G401 (cell line): ENCODE measurements around the gene HPN. TPM values are rescaled to one million over a fixed set of nuclear protein-coding genes. Genes with fewer than 3 reads are reported as not detected.
A peak's percentile ranks its signal among the peaks of the same experiment; 100 is the strongest.

Source experiments
- DNase-seq: peaks from one replicate; pipeline ENCODE4 v3.0.0-alpha.2; 2015; ENCODE audit warnings: low spot score
- in situ Hi-C: cut with HindIII; loops from 2 replicates; pipeline ENCODE4 v1.10.0; 2016; ENCODE audit warnings: low sequenced_read_pairs, mixed read lengths
- total RNA-seq: library from RNA; depleted of rRNA; stranded (reverse); fragments of >200 nt; shearing (Covaris generic); gene quantifications from 2 replicates; pipeline ENCODE4 v1.2.3, GENCODE V29; 2014; rRNA removed

Gene HPN
- total RNA-seq, 1 experiment from 2014 or later = not detected

- DNase-seq = no peak
- in situ Hi-C loops = no loop called here
Measured at GRCh38 chr19:35109395-35110112, 68.0 kb downstream of the HPN start.

- DNase-seq = no peak
- in situ Hi-C loops = no loop called here
Measured at GRCh38 chr19:35110974-35111373, 69.5 kb downstream of the HPN start.

DNA sequence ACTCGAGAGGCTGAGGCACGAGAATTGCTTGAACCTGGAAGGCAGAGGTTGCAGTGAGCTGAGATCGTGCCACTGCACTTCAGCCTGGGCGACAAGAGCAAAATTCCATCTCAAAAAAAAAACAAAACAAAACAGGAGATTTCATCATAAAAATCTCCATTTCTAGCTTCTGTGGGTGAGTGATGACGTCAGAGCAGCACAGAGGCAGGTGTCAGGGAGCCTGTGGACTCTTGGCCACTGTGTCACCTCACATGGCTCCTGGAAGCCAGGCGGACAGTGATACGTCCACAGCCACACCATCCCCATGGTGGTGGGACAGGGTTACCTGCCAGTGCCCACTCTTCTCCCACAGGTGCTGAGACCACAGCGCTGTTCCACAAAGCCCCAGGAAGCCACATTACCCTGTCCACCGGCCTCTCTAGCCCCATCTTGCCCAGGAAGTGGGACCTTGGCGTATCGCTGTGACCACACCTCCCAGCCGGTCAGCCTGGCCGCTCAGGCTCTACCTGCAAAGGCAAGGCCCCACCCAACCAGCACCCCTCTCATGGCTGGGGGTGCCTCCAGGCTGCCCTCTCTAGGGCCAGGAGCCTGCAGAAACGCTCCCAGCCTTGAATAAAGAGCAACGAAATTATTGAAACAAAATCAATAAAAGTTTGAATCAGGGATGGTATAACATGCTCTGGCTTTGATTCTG, 71.6 kb downstream of the HPN start:
- in situ Hi-C loops = no loop called here
- DNase-seq = no peak

- DNase-seq = peak; percentile 45
- in situ Hi-C loops = no loop called here
Measured at GRCh38 chr19:35114353-35115176, 73.0 kb downstream of the HPN start.

DNA sequence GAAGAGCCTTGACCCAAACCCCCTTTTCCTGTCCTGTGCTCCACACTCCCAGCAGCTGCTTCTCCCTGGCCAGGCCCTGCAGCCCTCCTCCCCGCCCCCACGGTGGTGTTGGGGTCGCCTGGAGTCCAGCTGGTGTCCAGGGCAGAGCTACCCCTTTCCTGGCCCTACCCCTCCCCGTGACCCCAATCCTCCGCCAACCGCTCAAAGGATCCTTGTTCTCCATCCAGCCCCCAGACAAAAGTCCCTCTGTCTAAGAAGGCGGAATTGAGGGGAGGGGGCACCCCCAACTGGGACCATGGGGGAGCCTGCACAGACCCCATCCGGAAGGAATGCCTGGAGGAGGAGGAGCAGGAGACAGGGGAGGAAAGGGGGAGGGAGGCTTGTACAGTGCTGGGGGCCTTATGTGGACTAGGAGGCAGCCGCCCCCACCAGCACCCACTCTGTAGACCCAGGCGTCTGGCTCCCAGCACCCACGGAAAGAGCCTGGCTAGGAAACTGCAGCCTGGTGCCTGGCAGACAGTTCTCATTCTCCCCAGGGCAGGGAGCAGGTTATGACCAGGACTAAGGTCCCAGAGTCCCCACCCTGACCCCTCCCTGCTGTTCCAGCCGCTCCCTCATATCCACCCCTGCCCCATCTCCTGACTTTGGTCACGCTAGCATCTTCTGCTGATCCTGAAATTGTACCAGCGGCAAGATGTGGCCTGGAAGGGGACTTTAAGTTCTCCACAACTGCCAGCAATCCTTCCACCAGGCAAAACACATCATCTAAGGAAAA, 73.8 kb downstream of the HPN start, which contains the start of gene FXYD3:
Gene FXYD3, plus strand, starts transcription at position 647 of the 775 bp plus-strand sequence. CDS start 3,554 bp downstream, outside the sequence.
- no peak for DNase-seq
- in situ Hi-C loops = no loop called here

Other genes with a start within 250 kb of the HPN start
- 2.8 and 3.2 TPM in 2 replicates for gene ZNF30, start 114.8 kb upstream of the HPN start, total RNA-seq
- gene ZNF792, start 77.5 kb upstream of the HPN start, total RNA-seq = 2.2 and 8.3 TPM in 2 replicates
- gene GRAMD1A, start 41.4 kb upstream of the HPN start, total RNA-seq = 29.9 and 42.9 TPM in 2 replicates
- gene SCN1B, start 11.3 kb upstream of the HPN start, total RNA-seq = 0.17 TPM in 1 of 2 replicates, not detected in the other
- gene FXYD3, start 74.1 kb downstream of the HPN start, total RNA-seq = not detected in 2 replicates
- 0.06 and 0.07 TPM in 2 replicates for gene LGI4, start 93.3 kb downstream of the HPN start, total RNA-seq
- gene FXYD1, start 97.1 kb downstream of the HPN start, total RNA-seq = not detected in 2 replicates
- not detected in 2 replicates for gene FXYD7, start 101.5 kb downstream of the HPN start, total RNA-seq
- gene FXYD5, start 113.0 kb downstream of the HPN start, total RNA-seq = not detected in 2 replicates
- gene FAM187B, start 187.0 kb downstream of the HPN start, total RNA-seq = not detected in 2 replicates
- 16.7 and 18.7 TPM in 2 replicates for gene LSR, start 207.3 kb downstream of the HPN start, total RNA-seq
- 90.7 and 98.8 TPM in 2 replicates for gene USF2, start 227.2 kb downstream of the HPN start, total RNA-seq
- gene HAMP, start 240.8 kb downstream of the HPN start, total RNA-seq = not detected in 2 replicates